CD4-positive, alpha-beta T cell treated with Interferon alpha-2 for 1 hour (primary cell): Measurements from ENCODE around the gene CYLD.
A peak's percentile ranks its signal among the peaks of the same experiment; 100 is the strongest.

Experiments
- DNase-seq, 2 donors: peaks; one replicate each; pipeline ENCODE4 v3.0.0-alpha.2; 2020 to 2022

Gene CYLD

DNA sequence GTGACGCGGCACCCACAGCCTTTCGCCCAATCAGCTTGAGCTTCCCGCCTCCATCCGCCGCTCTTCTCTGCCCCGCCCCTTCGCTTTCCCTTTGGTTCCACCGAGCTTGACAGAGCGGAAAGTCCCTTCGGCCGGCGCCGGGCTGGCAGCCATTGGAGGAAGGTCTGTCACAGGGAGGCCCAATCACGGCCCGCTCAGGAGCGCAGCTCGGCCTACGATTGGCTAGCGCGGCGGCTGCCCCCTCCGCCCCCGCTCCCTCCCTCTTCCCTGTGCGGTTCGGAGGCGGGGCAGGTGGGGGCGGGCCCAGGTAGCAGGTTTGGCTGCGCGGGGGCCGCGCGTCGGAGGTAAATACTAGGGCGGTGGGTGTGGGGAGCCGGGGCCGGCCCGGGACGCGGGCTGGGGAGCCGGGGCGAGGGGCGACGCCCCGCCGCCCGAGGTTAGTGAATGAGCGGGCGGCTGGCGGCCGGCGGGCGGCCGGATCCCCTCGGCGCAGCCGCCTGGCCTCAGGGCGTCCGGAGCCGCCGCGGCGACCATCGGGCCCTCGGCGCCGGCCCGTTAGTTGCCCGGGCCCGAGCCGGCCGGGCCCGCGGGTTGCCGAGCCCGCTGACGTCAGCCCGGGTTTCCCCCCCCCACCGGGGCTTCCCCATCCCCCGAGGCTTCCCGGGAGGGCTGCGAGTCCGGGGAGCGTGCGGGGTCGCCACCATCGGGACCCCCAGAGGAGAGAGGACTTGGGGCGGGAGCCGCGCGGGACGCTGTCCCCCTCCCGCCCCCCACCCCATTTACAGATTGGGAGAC, at the start of gene CYLD:
TSS of gene CYLD (plus strand) at position 306 of the 795 bp plus-strand sequence. CDS start 7,613 bp downstream, outside the sequence.
- peak; percentile 100 for DNase-seq

DNA sequence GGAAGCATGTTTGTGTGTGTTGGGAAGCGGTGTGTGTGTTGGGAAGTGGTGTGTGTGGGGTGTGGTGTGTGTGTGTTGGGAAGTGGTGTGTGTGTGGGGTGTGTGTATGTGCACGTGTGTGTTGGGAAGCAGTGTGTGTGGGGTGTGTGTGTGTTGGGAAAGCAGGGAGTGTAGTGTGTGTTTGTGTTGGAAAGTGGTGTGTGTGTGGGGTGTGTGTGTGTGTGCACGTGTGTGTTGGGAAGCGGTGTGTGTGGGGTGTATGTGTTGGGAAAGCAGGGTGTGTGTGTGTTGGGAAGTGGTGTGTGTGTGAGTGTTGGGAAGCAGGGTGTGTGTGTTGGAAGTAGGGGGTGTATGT, 49.3 kb upstream of the CYLD start:
- no peak for DNase-seq

DNA sequence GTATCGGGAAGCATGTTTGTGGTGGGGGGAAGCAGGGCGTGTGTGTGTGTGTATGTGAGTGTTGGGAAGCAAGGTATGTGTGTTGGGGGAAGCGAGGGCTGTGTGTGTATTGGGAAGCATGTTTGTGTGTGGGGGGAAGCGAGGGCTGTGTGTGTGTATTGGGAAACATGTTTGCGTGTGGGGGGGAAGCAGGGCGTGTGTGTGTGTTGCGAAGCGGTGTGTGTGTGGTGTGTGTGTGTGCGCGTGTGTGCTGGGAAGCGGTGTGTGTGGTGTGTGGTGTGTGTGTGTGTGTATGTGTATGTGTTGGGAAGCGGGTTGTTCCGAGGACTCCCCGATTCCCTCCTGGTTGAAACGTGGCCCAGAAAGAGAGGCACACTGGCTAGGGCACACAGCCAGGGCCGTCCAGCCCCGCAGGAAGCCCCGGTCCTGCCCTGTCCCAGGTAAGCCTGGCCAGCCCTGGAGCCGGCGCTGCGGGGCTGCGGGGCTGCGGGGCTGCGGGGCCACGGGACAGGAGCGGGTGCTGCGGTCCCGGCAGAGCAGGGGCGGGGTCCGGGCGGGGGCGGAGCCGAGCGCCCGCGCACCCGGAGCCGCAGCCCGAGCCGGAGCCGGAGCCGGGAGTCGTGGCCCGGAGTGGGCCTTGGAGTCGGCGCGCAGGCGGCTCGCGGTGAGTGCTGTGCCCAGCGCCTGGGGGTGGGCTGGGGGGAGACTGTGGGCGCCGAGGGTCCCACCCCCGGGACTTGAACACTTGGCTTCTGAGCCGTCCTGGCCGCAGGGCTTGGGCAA, 48.7 kb upstream of the CYLD start, which contains the start of gene NOD2:
TSS of gene NOD2 (plus strand) at position 608 of the 783 bp plus-strand sequence. CDS start 5,890 bp downstream, outside the sequence.
- DNase-seq: peak in 1 of 2 donors; percentile 46

DNA sequence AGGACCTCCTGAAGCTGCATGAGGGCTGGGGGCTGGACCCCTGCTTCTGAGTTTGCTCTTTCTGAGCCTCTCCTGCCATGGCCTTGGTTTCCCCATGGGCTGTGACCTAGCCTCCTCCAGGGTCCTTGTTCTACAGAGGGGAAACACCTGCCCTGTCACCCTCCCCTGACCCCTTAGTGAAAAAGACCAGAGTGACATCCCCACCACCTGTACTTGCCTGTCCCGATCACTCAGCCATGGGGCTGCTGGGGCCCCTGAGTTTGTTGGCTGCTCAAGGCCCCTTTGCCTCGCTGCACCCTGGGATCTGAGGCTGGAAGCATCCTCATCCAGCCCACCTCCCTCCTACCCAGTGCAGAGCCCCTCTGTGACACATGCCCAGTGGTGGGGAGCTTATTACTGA, 47.7 kb upstream of the CYLD start:
- DNase-seq: no peak

DNA sequence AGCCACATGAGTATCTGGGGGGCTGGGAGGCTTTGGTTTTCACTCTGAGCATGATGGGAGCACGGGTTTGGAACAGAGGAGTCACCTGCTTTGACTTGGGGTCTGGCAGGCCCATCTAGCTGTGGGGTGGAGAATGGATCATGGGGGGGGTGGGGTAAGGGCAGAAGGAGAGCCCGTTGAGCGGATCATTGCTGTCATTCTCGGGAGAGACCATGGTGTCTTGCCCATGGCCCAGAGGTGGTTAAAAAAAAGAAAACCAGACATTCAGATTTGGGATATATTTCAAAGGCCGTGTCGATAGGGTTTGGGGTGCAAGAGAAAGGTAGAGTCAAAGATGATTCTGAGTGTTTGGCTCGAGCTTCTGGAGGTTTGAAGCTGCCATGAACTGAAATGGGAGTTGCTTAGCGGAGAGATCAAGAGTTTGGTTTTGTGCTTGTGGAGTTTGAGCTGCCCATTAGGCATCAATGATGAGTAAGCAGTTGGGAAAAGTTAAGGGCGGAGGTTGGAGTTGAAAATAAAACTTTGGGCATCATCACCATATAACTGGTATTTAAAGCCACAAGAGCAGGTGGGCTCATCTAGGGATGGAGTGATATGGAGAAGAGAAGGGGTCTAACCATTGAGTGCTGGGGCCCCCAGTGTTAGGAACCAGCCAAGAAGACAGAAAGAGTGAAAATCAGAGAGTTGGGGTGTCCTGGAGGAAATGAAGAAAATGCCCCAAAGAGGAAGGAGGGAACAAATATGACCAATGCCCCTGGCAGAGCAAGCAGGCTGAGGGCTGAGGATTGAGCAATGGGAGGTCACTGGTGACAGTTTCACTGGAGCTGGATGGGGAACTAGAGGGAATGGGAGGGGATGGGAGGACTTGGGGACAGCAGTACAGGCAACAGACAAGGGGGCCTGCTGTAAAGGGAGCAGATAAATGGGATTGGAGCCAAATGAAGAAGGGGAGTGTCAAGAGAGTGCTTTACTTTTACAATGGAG, 46.6 kb upstream of the CYLD start:
- peak in 1 of 2 donors; percentile 67 for DNase-seq

DNA sequence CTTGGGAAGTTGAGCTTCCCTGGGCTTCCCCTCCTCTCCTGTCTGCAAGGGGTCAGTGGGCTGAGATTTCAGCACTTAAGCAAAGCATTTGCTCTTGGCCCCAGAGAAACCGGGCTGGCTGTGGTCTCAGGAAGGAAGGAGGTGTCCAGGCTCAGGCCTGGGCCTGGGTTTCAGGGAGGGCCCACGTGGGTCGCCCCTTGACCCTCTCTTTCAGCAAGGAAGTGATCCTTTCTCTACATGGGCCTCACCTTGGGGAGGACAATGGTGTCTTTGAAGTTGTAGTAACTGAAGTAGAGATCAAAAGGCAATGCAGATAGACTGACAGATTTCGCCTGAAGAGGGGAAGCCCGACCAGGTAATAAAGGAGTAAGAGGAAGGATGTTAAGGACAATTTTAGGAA, 45.8 kb upstream of the CYLD start:
- DNase-seq: peak in 1 of 2 donors; percentile 41

DNA sequence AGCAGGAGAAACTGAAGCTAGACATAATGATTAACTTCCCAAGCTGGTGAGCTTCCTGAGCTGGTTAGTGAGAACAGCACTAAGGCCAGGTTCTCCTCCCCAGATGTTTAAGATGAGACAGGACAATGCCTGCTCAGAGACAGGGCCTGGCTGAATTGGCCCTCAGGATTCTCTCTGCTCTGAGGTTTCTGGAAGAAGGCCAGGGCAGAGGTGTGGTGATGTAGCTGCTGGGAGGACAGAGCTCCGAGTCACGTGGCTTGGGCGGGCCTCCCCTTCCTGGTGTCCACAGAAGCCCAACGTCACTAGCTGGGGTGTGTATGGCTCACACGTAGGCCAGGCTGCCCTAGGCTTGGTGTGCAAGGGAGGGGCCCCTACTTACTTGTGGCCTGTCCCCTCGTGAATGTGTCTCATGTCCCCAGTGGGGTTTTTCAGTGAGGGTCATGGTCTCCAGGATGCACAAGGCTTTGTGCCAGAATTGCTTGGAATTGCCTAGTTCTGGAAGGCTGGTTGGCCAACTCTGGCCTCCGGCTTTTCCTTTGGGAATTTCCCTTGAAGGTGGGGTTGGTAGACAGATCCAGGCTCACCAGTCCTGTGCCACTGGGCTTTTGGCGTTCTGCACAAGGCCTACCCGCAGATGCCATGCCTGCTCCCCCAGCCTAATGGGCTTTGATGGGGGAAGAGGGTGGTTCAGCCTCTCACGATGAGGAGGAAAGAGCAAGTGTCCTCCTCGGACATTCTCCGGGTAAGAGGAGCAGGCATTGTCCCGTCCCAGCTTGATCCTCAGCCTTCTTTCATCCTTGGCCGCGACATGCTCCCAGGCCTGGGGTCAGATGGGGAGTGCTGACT, 45.1 kb upstream of the CYLD start:
- peak; percentile 87 for DNase-seq

DNA sequence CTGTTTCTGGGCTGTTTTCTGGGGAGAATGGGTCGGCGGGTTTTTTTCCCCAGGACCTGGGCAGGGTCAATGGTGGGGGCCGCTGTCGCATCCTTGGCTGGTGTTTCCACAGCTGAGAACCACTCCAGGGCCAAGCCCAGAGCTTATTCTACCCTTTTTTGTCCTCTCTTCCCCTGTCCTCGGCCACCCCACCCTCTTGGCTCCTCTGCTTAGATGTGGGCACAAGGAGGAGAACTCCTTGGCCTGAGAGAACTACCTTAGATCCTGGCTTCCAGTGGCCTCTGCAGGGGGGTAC, 44.5 kb upstream of the CYLD start:
- no peak for DNase-seq

DNA sequence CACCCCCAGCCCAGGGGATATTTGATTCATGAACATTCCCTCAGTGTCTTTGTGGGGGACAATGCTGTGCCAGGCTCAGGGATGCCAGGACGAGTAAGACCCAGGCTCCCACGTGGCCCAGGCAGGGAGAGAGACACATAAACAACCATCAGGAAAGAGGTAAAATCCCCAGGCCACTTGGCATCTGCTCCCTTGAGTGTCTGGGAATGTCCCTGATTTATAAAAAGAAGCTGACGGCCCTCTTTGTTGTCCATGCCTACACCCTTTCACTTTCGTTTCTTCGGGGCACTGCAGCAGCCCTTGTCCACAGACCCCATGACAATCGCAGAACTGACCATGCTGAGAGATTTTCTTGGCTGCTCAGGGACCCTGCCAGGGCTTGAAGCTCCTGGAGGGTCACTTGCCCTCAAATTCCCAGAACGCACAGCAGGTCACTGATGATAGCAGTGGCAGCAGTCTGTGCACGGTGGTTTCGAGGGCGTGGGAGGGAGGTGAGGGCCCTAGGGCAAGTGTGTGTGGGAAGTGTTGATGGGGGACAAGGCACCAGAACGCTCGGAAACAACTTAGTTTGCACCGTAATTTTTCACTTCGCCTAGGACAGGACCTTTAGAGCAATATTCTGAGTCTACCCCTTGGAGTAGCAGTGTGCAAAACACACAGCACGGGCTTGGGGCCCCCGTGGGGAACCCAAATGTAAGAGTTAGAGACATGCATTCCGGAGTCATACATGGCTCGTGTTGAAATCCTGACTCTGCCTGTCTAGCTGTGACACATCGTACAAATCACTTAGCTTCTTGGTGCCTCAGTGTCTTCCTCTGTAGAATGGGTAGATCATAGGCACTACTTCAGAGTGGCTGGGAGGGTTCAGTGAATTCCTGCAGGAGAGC, 43.8 kb upstream of the CYLD start:
- peak; percentile 63 to 81 for DNase-seq

DNA sequence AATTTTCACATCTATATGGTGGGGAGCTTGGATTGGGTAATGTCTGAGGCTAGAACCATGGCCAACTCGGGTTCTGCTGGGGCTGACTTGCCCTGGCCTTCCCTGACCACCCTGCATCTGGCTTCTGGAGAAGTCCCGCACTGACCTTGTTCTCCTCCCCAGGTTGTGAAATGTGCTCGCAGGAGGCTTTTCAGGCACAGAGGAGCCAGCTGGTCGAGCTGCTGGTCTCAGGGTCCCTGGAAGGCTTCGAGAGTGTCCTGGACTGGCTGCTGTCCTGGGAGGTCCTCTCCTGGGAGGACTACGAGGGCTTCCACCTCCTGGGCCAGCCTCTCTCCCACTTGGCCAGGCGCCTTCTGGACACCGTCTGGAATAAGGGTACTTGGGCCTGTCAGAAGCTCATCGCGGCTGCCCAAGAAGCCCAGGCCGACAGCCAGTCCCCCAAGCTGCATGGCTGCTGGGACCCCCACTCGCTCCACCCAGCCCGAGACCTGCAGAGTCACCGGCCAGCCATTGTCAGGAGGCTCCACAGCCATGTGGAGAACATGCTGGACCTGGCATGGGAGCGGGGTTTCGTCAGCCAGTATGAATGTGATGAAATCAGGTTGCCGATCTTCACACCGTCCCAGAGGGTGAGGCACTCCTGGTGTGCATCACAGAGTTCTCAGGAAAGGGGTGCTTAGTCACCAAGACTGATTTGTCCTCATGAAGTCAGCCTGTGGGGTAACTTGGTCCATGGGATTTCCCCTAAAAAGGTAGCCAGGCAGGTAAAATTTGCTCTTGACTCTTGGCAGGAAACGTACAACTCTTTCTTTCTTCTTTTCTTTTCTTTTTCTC, 42.3 kb upstream of the CYLD start:
- peak; percentile 59 to 68 for DNase-seq

DNA sequence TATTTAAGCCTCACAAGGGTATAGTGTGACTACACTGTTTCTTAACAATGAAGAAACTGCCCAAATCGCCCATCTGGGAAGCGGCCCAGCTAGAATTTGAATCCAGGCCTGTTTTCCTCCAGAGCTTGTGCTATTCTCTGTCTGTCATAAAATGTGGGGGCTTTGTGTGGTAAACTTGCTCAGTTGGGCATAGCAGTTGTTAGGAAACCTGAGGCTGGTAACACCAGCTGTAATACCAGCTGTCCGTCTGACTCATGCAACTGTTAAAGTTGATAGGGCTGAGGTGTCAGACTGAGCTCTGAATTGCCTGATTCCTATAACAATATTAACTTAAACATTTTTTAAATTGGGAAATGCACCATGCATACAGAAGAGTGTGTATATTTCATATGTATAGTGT, 39.2 kb upstream of the CYLD start:
- DNase-seq: no peak

DNA sequence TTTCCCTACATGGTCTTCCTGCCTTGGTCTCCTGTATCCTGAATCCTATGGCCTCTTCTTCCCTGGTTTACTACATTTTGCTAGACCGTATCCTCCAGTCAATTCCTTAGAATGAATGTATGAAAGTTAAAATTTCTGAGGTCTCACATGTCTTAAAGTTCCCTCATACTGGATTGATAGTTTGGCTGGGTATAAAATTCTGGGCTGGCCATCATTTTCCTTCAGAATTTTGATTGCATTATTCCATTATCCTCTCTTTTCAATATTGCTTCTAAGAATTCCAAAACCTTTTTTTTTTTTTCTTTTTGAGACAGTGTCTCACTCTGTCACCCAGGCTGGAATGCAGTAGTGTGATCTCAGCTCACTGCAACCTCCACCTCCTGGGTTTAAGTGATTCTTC, 37.6 kb upstream of the CYLD start:
- no peak for DNase-seq

DNA sequence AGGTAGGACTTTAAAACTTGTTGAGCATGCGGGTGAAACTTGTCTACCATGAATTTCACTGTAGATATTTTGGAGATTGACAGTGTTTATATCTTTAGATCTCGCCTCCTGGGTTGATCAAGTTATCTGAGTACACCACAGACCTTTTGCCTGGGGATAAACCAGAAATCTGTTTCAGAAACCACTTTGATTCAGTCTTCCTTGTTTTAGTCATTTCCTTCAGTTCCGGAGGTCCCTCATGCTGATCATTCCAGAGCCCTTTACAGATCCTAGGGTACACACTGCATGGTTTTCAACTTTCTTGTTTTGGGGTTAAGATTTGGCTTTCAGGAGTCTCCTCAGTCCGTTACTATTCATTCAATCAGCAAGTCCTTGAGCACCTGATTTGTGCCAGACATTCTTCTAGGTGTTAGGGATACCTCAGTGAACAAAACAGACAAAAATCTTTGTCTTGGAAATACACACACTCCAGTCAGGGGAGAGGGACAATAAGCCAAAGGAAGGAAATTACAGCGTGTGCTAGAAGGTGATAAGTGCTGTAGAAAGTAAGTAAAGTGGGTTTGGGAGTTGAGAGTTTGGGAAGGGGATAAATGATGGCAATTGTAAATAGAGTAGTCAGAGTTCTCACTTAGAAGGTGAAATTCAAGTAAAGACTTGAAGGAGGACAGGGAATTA, 36.3 kb upstream of the CYLD start:
- DNase-seq: no peak

DNA sequence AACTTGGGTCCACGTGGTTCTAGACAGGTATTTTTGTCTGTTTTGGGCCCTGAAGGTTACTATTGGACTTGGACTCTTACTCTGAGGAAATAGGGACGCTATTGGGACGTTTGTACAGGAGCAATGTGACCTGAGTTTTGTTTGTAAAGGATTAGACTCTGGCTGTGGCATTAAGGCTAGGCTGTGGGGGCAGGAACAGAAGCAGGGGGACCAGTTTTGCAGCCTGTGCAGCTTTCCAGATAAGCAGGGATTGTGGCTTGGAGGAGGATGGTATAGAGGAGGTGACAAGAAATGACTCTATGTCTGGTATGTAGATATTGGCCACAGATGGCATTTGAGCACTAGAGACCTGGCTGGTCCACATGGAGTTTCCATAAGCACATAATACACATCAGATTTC, 35.6 kb upstream of the CYLD start:
- DNase-seq: no peak

DNA sequence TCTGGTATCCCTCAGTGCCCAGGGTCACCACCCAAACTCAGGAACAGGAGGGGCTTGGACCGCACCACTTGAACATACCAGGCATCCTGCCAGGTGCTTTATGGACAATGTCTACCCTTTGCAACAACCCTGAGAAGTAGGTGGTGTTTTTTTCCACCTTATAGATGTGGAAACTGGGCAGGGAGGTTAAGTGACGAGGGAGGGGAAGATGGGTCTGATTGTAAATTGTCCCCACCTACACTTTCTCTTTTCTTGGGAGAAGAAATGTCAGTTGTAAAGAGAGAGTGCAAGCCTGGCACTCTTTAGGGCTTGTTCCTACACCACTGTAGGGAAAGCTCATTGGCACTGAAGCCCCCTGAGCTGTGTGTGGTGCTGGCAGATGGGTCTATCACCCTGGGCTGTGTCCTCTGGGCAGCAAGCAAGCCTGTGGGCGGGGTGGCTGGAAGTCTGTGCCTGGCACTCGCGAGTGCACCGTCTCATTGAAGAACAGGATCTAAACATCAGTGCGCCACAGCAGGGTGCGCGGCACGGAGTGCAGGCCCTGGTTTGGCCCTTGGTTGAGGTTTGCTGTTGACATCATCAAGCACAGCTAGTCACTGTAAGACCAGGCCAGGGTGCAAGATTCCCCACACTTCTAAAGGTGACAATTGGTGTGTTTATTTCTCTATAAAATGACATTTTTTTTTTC, 33.4 kb upstream of the CYLD start:
- DNase-seq: peak in 1 of 2 donors; percentile 38

DNA sequence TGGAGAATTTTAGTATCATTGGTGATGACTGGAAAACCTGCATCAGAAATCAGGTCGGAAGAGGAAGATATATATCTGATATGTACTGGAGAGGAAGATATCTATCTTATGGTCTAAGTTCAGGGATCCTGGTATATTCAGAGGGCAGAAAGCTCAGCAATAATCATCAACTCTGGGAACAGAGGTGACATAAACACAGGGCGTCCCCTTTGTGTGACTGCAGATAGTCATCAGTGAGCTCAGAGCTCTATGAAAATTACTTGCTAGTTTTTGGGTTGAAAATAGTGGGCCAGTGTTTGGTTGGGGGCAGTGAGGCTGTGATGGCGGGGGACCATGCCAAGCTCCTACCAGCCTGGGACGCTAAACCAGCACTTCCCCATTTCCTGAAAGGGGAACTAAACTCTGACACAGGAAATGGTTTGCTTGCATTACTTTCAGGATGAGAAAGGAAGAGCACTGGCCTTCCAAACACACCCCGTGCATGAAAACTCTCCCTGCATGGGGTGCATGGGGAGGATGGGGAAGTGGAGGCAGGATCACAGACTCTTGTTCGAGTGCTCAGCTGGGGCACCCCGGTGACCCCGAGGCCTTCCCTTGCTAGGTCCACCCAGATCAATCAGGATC, 32.7 kb upstream of the CYLD start:
- peak in 1 of 2 donors; percentile 37 for DNase-seq

DNA sequence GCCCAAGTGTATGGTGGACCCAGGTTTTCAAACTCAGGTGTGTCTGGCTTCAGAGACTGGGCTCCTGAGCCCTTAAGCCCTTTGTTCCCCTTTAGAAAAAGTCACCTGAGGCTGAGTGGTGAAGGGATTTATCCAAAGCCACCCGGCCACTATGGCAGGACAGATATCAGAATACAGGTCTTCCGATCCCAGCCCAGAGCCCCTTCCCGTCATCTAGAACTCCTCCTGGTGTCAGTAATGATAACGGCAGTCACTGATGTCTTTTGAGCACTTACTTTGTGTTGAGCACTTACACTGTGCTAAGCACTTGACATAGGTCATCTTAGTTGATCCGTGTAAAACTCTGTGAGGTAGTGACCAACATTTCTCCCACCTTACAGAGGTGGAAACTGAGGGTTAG, 31.9 kb upstream of the CYLD start:
- DNase-seq: no peak

DNA sequence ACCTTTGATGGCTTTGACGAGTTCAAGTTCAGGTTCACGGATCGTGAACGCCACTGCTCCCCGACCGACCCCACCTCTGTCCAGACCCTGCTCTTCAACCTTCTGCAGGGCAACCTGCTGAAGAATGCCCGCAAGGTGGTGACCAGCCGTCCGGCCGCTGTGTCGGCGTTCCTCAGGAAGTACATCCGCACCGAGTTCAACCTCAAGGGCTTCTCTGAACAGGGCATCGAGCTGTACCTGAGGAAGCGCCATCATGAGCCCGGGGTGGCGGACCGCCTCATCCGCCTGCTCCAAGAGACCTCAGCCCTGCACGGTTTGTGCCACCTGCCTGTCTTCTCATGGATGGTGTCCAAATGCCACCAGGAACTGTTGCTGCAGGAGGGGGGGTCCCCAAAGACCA, 30.8 kb upstream of the CYLD start:
- DNase-seq: no peak
